ENCODE measurements around the gene KLRC1.
A peak's percentile ranks its signal among the peaks of the same experiment; 100 is the strongest.
"Not testable (repeated sequence)": the region's sequence is repeated elsewhere in the genome, so short reads cannot be mapped to it uniquely, and the experiment has no call there.

KLRC1 gene

DNA sequence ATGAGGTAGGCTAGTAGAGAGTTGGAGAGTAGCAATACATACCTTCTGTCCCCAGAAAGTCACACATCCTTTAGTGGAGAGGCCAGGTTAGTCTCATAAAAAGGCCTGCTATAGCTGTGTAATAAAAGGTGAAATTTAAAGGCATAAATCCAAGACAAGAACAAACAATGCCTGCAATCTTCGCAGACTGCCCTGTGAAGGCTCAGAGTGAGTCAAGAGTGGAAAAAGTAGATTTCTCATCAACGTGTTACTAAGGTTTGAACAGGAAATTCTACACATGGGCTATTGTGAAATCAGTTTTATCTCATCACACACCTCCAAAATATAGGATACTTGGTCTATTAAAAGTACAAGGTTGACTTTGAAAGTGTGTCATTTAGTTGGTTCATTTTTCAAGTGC lies at the start of gene KLRC1:
KLRC1 (minus strand) TSS at position 222 of the 400 bp plus-strand sequence. CDS start 2,221 bp downstream, outside the sequence.
- no peak within 1 kb of the TSS for H3K4me3 ChIP-seq (ENCODE audit: low read depth, low read length)
- DNase-seq (ENCODE audit: low read depth) = peak; percentile 48
- TF ChIP-seq, protein P1, sequence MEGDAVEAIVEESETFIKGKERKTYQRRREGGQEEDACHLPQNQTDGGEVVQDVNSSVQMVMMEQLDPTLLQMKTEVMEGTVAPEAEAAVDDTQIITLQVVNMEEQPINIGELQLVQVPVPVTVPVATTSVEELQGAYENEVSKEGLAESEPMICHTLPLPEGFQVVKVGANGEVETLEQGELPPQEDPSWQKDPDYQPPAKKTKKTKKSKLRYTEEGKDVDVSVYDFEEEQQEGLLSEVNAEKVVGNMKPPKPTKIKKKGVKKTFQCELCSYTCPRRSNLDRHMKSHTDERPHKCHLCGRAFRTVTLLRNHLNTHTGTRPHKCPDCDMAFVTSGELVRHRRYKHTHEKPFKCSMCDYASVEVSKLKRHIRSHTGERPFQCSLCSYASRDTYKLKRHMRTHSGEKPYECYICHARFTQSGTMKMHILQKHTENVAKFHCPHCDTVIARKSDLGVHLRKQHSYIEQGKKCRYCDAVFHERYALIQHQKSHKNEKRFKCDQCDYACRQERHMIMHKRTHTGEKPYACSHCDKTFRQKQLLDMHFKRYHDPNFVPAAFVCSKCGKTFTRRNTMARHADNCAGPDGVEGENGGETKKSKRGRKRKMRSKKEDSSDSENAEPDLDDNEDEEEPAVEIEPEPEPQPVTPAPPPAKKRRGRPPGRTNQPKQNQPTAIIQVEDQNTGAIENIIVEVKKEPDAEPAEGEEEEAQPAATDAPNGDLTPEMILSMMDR (conservative IDR thresholded peaks at IDR 0.05; ENCODE audit: low read depth, low read length) = no peak

DNA sequence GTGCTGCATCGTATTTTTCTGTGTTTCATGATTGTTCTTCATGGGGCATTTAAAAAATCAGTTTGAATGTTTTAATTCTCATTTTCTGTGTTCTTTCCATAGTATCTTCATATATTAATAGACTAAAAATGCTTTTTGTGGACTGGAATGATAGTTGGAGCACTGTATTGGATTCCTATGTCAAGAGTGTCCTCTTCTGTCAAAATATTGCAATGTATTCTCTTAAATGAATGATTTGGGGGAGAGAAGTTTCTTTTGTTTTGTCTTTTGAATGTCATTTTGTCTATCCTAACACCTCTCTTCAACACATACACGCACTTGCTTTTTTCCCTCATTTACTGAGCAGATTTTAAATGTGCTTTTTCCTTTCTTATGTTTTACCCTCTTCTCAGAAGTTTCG lies 47.9 kb upstream of the KLRC1 start:
- peak; percentile 68 for DNase-seq (ENCODE audit: low read depth)

DNA sequence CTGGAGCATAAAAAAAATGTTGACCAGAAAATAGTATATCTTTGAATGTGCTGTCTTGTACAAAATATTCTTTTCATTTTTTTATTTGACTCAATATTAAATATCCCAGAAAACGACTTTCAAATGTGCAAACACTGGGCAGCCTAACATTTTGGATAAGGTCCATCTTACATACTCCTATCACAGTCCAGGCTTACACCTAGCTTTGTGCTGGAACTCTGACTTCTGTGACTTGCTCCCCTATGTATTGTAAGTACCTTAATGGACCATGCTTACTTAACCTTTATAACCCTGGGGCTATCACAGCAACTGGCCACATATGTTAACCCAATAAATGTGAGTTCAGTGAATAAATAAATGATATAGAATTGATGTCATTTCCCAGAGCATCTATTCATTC lies 44.9 kb upstream of the KLRC1 start:
- TF ChIP-seq, protein P1 (conservative IDR thresholded peaks at IDR 0.05; ENCODE audit: low read depth, low read length) = no peak
- H3K4me3 ChIP-seq (ENCODE audit: low read depth, low read length) = no peak overlapping the region
- no peak for DNase-seq (ENCODE audit: low read depth)

More for the DNA sequence above, 47.9 kb upstream of the KLRC1 start:
- TF ChIP-seq, protein P1 (conservative IDR thresholded peaks at IDR 0.05; ENCODE audit: low read depth, low read length) = peak; percentile 61
- no peak overlapping the region for H3K4me3 ChIP-seq (ENCODE audit: low read depth, low read length)

DNA sequence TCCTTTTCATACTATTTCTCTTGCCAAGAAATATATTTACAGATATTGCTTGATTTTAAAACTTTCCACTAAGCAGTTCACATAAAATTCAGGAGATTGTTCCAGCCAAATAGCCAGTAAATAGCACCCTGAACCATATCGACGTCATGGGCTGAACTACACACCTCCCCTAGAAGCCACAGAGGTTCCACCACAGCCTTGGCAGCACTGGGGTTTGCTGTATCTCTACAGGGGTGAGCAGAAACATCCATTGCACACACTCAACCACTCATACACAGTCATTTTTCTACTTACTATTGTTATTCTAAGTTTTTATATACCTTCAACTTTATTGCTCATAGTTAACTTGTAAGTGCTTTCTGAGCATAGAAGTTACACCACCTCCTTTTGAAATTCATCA lies 44.4 kb upstream of the KLRC1 start:
- TF ChIP-seq, protein P1 (conservative IDR thresholded peaks at IDR 0.05; ENCODE audit: low read depth, low read length) = no peak
- H3K4me3 ChIP-seq (ENCODE audit: low read depth, low read length) = no peak overlapping the region
- peak; percentile 93 for DNase-seq (ENCODE audit: low read depth)

DNA sequence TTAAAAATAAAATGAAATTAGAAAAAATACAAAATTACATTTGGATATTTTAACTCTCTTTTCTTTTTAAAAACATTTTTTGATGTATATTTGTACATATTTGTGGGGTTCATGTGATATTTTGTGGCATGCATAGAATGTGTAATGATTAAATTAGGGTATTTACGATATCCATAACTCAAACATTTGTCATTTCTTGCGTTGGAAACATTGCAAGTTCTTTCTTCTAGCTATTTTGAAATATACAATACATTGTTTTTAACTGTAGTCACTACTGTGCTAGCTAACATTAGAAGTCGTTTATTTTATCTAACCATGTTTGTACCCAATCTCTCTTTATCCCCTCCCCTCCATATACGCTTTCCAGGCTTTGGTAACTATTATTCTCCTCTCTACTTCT lies 38.6 kb upstream of the KLRC1 start:
- DNase-seq (ENCODE audit: low read depth) = peak; percentile 20
- H3K4me3 ChIP-seq (ENCODE audit: low read depth, low read length) = no peak overlapping the region
- TF ChIP-seq, protein P1 (conservative IDR thresholded peaks at IDR 0.05; ENCODE audit: low read depth, low read length) = no peak

DNA sequence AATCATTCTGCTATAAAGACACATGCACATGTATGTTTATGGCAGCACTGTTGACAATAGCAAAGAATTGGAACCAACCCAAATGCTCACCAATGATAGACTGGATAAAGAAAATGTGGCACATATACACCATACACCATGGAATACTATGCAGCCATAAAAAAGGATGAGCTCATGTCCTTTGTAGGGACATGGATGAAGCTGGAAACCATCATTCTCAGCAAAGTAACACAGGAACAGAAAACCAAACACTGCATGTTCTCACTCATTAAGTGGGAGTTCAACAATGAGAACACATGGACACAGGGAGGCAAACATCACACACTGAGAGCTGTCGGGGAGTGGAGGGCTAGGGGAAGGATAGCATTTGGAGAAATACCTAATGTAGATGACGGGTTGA lies 34.2 kb upstream of the KLRC1 start:
- H3K4me3 ChIP-seq (ENCODE audit: low read depth, low read length); DNase-seq (ENCODE audit: low read depth): not testable (repeated sequence)

DNA sequence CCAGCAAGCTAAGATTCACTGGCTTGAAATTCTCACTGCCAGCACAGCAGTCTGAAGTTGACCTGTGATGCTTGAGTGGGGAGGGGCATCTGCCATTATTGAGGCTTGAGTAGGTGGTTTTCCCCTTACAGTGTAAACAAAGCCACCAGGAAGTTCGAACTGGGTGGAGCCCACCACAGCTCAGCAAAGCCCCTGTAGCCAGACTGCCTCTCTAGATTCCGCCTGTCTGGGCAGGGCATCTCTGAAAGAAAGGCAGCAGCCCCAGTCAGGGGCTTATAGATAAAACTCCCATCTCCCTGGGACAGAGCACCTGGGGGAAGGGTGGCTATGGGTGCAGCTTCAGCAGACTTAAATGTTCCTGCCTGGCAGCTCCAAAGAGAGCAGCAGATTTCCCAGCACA lies 28.7 kb upstream of the KLRC1 start:
- DNase-seq (ENCODE audit: low read depth); H3K4me3 ChIP-seq (ENCODE audit: low read depth, low read length): not testable (repeated sequence)

DNA sequence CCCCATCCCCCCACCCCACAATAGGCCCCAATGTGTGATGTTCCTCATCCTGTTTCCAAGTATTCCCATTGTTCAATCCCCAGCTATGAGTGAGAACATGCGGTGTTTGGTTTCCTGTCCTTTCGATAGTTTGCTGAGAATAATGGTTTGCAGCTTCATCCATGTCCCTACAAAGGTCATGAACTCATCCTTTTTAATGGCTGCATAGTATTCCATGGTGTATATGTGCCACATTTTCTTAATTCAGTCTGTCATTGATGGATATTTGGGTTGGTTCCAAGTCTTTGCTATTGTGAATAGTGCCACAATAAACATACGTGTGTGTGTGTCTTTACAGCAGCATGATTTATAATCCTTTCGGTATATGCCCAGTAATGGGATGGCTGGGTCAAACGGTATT lies 19.6 kb upstream of the KLRC1 start:
- not testable (repeated sequence) for H3K4me3 ChIP-seq (ENCODE audit: low read depth, low read length); DNase-seq (ENCODE audit: low read depth)

DNA sequence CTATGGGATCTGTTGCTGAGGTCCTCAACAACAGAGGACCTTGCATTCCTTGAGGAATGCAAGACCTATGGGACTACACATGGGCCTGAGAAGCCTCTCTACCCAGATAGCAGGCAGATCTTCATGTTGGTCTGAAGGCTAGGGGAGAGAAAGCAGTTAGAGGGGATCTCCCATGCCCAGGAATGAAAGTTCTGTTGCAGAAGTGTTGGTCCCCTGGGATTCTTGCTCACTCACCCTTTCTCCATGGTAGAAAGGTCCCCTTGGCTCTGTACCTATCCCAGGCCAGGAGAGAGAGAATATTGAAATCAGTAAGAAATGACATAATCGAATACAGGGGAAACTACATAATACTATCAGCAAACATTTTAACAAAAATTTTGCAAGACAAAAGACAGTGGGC lies 16.5 kb upstream of the KLRC1 start:
- DNase-seq (ENCODE audit: low read depth) = no peak
- H3K4me3 ChIP-seq (ENCODE audit: low read depth, low read length) = no peak overlapping the region
- TF ChIP-seq, protein P1 (conservative IDR thresholded peaks at IDR 0.05; ENCODE audit: low read depth, low read length) = no peak
